HCT116 (cell line): ENCODE measurements around the gene SAG.

ENCODE experiments used
- EZH2 ChIP-seq: fragments of 200-600 bp; sonication (generic); IDR thresholded peaks from 2 replicates; pipeline ENCODE4 v1.6.1; 2017; ENCODE audit warnings: antibody characterized with exemption, mixed run types
- FOSL1 ChIP-seq: IDR thresholded peaks from 2 replicates; pipeline ENCODE4 v1.6.1; 2012; ENCODE audit warnings: low read depth
- POLR2A ChIP-seq: IDR thresholded peaks from 2 replicates; pipeline ENCODE4 v1.7.0; 2011; ENCODE audit warnings: borderline replicate concordance; ENCODE audit not compliant: insufficient read depth, insufficient read length; ENCODE audit errors: extremely low read depth
- SP1 ChIP-seq: IDR thresholded peaks from 2 replicates; pipeline ENCODE4 v1.6.1; 2012; ENCODE audit warnings: low read depth
- TF ChIP-seq, protein P1 (sequence below), 3 experiments: fragments of 200-600 bp in 1 of 3; sonication (generic) in 1 of 3; IDR thresholded peaks in 2 of 3; conservative IDR thresholded peaks in 1 of 3; 2 replicates each; pipeline ENCODE4 v1.5.1; 2012 to 2017; ENCODE audit warnings: low read depth in 2 of 3, low read length in 2 of 3, antibody characterized with exemption in 1 of 3, borderline replicate concordance in 1 of 3, control low read depth in 1 of 3, mild to moderate bottlenecking in 1 of 3, mixed read lengths in 1 of 3, mixed run types in 1 of 3, moderate library complexity in 1 of 3; ENCODE audit not compliant: insufficient read depth in 1 of 3
- TF ChIP-seq, protein P2 (sequence below): IDR thresholded peaks from 2 replicates; pipeline ENCODE4 v1.6.1; 2012; ENCODE audit warnings: low read depth
- TF ChIP-seq, protein P3 (sequence below): IDR thresholded peaks from 2 replicates; pipeline ENCODE4 v1.6.1; 2012

GRCh38 chr2:233325814-233326213, 18.2 kb downstream of the SAG start:
- TF ChIP-seq, protein P1, sequence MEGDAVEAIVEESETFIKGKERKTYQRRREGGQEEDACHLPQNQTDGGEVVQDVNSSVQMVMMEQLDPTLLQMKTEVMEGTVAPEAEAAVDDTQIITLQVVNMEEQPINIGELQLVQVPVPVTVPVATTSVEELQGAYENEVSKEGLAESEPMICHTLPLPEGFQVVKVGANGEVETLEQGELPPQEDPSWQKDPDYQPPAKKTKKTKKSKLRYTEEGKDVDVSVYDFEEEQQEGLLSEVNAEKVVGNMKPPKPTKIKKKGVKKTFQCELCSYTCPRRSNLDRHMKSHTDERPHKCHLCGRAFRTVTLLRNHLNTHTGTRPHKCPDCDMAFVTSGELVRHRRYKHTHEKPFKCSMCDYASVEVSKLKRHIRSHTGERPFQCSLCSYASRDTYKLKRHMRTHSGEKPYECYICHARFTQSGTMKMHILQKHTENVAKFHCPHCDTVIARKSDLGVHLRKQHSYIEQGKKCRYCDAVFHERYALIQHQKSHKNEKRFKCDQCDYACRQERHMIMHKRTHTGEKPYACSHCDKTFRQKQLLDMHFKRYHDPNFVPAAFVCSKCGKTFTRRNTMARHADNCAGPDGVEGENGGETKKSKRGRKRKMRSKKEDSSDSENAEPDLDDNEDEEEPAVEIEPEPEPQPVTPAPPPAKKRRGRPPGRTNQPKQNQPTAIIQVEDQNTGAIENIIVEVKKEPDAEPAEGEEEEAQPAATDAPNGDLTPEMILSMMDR (IDR thresholded peaks at IDR 0.05 in 2 of 3, conservative IDR thresholded peaks at IDR 0.05 in 1 of 3; ENCODE audit: borderline replicate concordance in 1 of 3, insufficient read depth in 1 of 3, low read depth in 2 of 3, low read length in 2 of 3): no peak
- TF ChIP-seq, protein P2, sequence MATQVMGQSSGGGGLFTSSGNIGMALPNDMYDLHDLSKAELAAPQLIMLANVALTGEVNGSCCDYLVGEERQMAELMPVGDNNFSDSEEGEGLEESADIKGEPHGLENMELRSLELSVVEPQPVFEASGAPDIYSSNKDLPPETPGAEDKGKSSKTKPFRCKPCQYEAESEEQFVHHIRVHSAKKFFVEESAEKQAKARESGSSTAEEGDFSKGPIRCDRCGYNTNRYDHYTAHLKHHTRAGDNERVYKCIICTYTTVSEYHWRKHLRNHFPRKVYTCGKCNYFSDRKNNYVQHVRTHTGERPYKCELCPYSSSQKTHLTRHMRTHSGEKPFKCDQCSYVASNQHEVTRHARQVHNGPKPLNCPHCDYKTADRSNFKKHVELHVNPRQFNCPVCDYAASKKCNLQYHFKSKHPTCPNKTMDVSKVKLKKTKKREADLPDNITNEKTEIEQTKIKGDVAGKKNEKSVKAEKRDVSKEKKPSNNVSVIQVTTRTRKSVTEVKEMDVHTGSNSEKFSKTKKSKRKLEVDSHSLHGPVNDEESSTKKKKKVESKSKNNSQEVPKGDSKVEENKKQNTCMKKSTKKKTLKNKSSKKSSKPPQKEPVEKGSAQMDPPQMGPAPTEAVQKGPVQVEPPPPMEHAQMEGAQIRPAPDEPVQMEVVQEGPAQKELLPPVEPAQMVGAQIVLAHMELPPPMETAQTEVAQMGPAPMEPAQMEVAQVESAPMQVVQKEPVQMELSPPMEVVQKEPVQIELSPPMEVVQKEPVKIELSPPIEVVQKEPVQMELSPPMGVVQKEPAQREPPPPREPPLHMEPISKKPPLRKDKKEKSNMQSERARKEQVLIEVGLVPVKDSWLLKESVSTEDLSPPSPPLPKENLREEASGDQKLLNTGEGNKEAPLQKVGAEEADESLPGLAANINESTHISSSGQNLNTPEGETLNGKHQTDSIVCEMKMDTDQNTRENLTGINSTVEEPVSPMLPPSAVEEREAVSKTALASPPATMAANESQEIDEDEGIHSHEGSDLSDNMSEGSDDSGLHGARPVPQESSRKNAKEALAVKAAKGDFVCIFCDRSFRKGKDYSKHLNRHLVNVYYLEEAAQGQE: no peak
- TF ChIP-seq SP1 (no peak), FOSL1 (no peak), EZH2 (no peak), POLR2A (no peak)
- TF ChIP-seq, protein P3, sequence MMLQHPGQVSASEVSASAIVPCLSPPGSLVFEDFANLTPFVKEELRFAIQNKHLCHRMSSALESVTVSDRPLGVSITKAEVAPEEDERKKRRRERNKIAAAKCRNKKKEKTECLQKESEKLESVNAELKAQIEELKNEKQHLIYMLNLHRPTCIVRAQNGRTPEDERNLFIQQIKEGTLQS: no peak
